HEK293T (cell line): ENCODE measurements around the gene AKT3.

Experiments
- ELF4 ChIP-seq: fragments of 450-650 bp; IDR thresholded peaks from 2 replicates; pipeline ENCODE4 v1.6.1; 2017; ENCODE audit warnings: antibody characterized with exemption
- SP1 ChIP-seq: fragments of 450-650 bp; IDR thresholded peaks from 2 replicates; pipeline ENCODE4 v1.6.1; 2017

- TF ChIP-seq SP1, result no peak
- TF ChIP-seq ELF4, result no peak
Measured at GRCh38 chr1:243587285-243587684, 262.8 kb downstream of the AKT3 start.
